ENCODE data around the gene CPNE5.

CPNE5 gene

GRCh38 chr6:36817847-36818246 is 21.4 kb downstream of the CPNE5 start:
- POLR2A ChIA-PET: no interaction called here

GRCh38 chr6:36817176-36817817 is 21.9 kb downstream of the CPNE5 start:
- TF ChIP-seq HDGF (IDR thresholded peaks at IDR 0.05; ENCODE audit: borderline replicate concordance) (no peak), ARNT (IDR thresholded peaks at IDR 0.05) (no peak), LEF1 (IDR thresholded peaks at IDR 0.05; ENCODE audit: borderline replicate concordance) (no peak), FOXA1 (IDR thresholded peaks at IDR 0.05) (no peak), FOXM1 (IDR thresholded peaks at IDR 0.05; ENCODE audit: borderline replicate concordance) (no peak), BHLHE40 (IDR thresholded peaks at IDR 0.05; ENCODE audit: borderline replicate concordance) (no peak), NFRKB (IDR thresholded peaks at IDR 0.05) (no peak), PKNOX1 (IDR thresholded peaks at IDR 0.05) (no peak), TARDBP (IDR thresholded peaks at IDR 0.05) (no peak), ZNF384 (IDR thresholded peaks at IDR 0.05) (no peak), SP1 (IDR thresholded peaks at IDR 0.05) (no peak), ELF4 (IDR thresholded peaks at IDR 0.05) (no peak), SUZ12 (IDR thresholded peaks at IDR 0.05) (no peak), CTBP1 (IDR thresholded peaks at IDR 0.05; ENCODE audit: borderline replicate concordance) (no peak), L3MBTL2 (conservative IDR thresholded peaks at IDR 0.05) (no peak)
- no peak for DNase-seq (ENCODE audit: extremely low spot score)
- ChIA-PET CTCF (interaction anchor here (0.8 to 1.0 kb wide), 2 partner anchors 34 to 52 kb away, joined by 3 read pairs; no protein-coding TSS in a partner anchor), POLR2A (no interaction called here)

More at GRCh38 chr6:36817847-36818246, 21.4 kb downstream of the CPNE5 start:
- DNase-seq (ENCODE audit: extremely low spot score): no peak
- no peak for TF ChIP-seq SP1 (IDR thresholded peaks at IDR 0.05)
- TF ChIP-seq SUZ12 (IDR thresholded peaks at IDR 0.05): no peak
- no peak for TF ChIP-seq ELF4 (IDR thresholded peaks at IDR 0.05)
- no peak for TF ChIP-seq FOXM1 (IDR thresholded peaks at IDR 0.05; ENCODE audit: borderline replicate concordance)
- TF ChIP-seq FOXK2 (IDR thresholded peaks at IDR 0.05): no peak
- TF ChIP-seq ZNF384 (IDR thresholded peaks at IDR 0.05): no peak
- no peak for TF ChIP-seq PKNOX1 (IDR thresholded peaks at IDR 0.05)
- TF ChIP-seq ARNT (IDR thresholded peaks at IDR 0.05): no peak
- TF ChIP-seq HDGF (IDR thresholded peaks at IDR 0.05; ENCODE audit: borderline replicate concordance): no peak
- TF ChIP-seq TARDBP (IDR thresholded peaks at IDR 0.05): no peak
- TF ChIP-seq FOXA1 (IDR thresholded peaks at IDR 0.05): no peak
- no peak for TF ChIP-seq L3MBTL2 (conservative IDR thresholded peaks at IDR 0.05)
- no peak for TF ChIP-seq BHLHE40 (IDR thresholded peaks at IDR 0.05; ENCODE audit: borderline replicate concordance)
- no peak for TF ChIP-seq LEF1 (IDR thresholded peaks at IDR 0.05; ENCODE audit: borderline replicate concordance)
- TF ChIP-seq CTBP1 (IDR thresholded peaks at IDR 0.05; ENCODE audit: borderline replicate concordance): no peak
- TF ChIP-seq NFRKB (IDR thresholded peaks at IDR 0.05): no peak
- CTCF ChIA-PET: interaction anchor here (0.6 to 0.8 kb wide), 2 partner anchors 36 to 52 kb away, joined by 3 read pairs; no protein-coding TSS in a partner anchor

- no peak for TF ChIP-seq FOXA1 (IDR thresholded peaks at IDR 0.05)
- TF ChIP-seq HDGF (IDR thresholded peaks at IDR 0.05; ENCODE audit: borderline replicate concordance): no peak
- TF ChIP-seq ELF4 (IDR thresholded peaks at IDR 0.05): no peak
- no peak for TF ChIP-seq FOXK2 (IDR thresholded peaks at IDR 0.05)
- no peak for TF ChIP-seq NFRKB (IDR thresholded peaks at IDR 0.05)
- TF ChIP-seq L3MBTL2 (conservative IDR thresholded peaks at IDR 0.05): no peak
- TF ChIP-seq CTBP1 (IDR thresholded peaks at IDR 0.05; ENCODE audit: borderline replicate concordance): no peak
- no peak for TF ChIP-seq ARNT (IDR thresholded peaks at IDR 0.05)
- no peak for TF ChIP-seq SUZ12 (IDR thresholded peaks at IDR 0.05)
- no peak for TF ChIP-seq FOXM1 (IDR thresholded peaks at IDR 0.05; ENCODE audit: borderline replicate concordance)
- no peak for TF ChIP-seq BHLHE40 (IDR thresholded peaks at IDR 0.05; ENCODE audit: borderline replicate concordance)
- TF ChIP-seq SP1 (IDR thresholded peaks at IDR 0.05): no peak
- no peak for TF ChIP-seq PKNOX1 (IDR thresholded peaks at IDR 0.05)
- TF ChIP-seq TARDBP (IDR thresholded peaks at IDR 0.05): no peak
- ChIA-PET CTCF (interaction anchor here (1.0 kb wide), 1 partner anchor 35 kb away, joined by 3 read pairs; no protein-coding TSS in a partner anchor), POLR2A (no interaction called here)
- no peak for DNase-seq (ENCODE audit: extremely low spot score)
These were observed 23.1 kb downstream of the CPNE5 start for GRCh38 chr6:36815962-36816735.

- no peak for DNase-seq (ENCODE audit: extremely low spot score)
- POLR2A ChIA-PET: no interaction called here
- TF ChIP-seq ZNF384 (IDR thresholded peaks at IDR 0.05): no peak
- TF ChIP-seq CTBP1 (IDR thresholded peaks at IDR 0.05; ENCODE audit: borderline replicate concordance): no peak
- TF ChIP-seq TARDBP (IDR thresholded peaks at IDR 0.05): no peak
- no peak for TF ChIP-seq L3MBTL2 (conservative IDR thresholded peaks at IDR 0.05)
- no peak for TF ChIP-seq SP1 (IDR thresholded peaks at IDR 0.05)
- TF ChIP-seq FOXA1 (IDR thresholded peaks at IDR 0.05): no peak
- TF ChIP-seq LEF1 (IDR thresholded peaks at IDR 0.05; ENCODE audit: borderline replicate concordance): no peak
- no peak for TF ChIP-seq ELF4 (IDR thresholded peaks at IDR 0.05)
- no peak for TF ChIP-seq FOXM1 (IDR thresholded peaks at IDR 0.05; ENCODE audit: borderline replicate concordance)
- TF ChIP-seq BHLHE40 (IDR thresholded peaks at IDR 0.05; ENCODE audit: borderline replicate concordance): no peak
- no peak for TF ChIP-seq PKNOX1 (IDR thresholded peaks at IDR 0.05)
- no peak for TF ChIP-seq NFRKB (IDR thresholded peaks at IDR 0.05)
- TF ChIP-seq ARNT (IDR thresholded peaks at IDR 0.05): no peak
- TF ChIP-seq FOXK2 (IDR thresholded peaks at IDR 0.05): no peak
- no peak for TF ChIP-seq HDGF (IDR thresholded peaks at IDR 0.05; ENCODE audit: borderline replicate concordance)
- no peak for TF ChIP-seq SUZ12 (IDR thresholded peaks at IDR 0.05)
- CTCF ChIA-PET: no interaction called here
These were observed 25.0 kb downstream of the CPNE5 start for GRCh38 chr6:36814249-36814648.
